ENCODE data around the gene MUC5B.

The MUC5B gene

DNA sequence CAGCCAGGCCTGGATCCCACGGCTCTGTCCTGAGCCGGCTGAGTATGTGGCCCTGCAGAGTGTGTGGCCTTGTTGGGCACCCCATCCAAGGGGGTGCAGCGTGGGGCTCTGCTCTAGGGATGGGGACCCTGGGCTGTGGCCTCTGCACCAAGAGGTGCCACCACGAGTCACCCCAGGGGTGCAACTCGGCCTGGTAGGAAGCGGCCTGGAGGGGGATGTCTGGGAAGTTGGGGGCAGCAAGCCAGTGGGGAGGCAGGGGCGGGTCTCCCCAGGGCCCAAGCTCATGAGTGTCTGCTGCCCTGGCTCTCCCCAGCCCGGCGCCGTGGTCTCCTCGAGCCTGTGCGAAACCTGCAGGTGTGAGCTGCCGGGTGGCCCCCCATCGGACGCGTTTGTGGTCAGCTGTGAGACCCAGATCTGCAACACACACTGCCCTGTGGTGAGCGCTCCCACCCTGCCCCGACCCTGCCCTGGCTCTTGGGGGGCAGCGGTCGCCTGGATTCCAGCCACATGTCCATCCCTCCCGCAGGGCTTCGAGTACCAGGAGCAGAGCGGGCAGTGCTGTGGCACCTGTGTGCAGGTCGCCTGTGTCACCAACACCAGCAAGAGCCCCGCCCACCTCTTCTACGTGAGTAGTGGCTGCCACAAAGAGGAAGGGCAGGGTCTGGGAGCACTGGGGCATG, 24.2 kb upstream of the MUC5B start:
- TF ChIP-seq, protein P1, sequence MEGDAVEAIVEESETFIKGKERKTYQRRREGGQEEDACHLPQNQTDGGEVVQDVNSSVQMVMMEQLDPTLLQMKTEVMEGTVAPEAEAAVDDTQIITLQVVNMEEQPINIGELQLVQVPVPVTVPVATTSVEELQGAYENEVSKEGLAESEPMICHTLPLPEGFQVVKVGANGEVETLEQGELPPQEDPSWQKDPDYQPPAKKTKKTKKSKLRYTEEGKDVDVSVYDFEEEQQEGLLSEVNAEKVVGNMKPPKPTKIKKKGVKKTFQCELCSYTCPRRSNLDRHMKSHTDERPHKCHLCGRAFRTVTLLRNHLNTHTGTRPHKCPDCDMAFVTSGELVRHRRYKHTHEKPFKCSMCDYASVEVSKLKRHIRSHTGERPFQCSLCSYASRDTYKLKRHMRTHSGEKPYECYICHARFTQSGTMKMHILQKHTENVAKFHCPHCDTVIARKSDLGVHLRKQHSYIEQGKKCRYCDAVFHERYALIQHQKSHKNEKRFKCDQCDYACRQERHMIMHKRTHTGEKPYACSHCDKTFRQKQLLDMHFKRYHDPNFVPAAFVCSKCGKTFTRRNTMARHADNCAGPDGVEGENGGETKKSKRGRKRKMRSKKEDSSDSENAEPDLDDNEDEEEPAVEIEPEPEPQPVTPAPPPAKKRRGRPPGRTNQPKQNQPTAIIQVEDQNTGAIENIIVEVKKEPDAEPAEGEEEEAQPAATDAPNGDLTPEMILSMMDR (conservative IDR thresholded peaks at IDR 0.05; ENCODE audit: low read depth, low read length): no peak

DNA sequence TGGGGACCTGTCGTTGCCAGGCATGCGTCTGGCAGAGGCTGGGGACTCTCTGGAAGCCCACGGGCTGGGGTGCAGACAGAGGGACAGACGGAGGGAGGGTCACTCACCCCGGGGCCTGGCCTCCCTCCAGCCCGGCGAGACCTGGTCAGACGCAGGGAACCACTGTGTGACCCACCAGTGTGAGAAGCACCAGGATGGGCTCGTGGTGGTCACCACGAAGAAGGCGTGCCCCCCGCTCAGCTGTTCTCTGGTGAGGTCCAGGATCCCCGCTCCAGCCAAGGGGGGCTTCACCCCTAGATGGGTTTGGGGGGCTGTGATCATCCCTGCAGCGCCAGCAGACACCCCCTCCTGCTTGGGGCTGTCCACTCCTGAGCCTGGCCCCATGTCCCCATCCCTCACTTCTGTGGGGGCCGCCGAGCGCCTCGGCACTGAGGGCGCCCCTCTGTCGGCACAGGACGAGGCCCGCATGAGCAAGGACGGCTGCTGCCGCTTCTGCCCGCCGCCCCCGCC, 23.6 kb upstream of the MUC5B start:
- TF ChIP-seq, protein P1 (conservative IDR thresholded peaks at IDR 0.05; ENCODE audit: low read depth, low read length): no peak
- no peak overlapping the region for H3K4me3 ChIP-seq (ENCODE audit: low read length)
- no peak for DNase-seq (ENCODE audit: low read depth)

More for the DNA sequence above, 24.2 kb upstream of the MUC5B start:
- DNase-seq (ENCODE audit: low read depth): no peak
- no peak overlapping the region for H3K4me3 ChIP-seq (ENCODE audit: low read length)

DNA sequence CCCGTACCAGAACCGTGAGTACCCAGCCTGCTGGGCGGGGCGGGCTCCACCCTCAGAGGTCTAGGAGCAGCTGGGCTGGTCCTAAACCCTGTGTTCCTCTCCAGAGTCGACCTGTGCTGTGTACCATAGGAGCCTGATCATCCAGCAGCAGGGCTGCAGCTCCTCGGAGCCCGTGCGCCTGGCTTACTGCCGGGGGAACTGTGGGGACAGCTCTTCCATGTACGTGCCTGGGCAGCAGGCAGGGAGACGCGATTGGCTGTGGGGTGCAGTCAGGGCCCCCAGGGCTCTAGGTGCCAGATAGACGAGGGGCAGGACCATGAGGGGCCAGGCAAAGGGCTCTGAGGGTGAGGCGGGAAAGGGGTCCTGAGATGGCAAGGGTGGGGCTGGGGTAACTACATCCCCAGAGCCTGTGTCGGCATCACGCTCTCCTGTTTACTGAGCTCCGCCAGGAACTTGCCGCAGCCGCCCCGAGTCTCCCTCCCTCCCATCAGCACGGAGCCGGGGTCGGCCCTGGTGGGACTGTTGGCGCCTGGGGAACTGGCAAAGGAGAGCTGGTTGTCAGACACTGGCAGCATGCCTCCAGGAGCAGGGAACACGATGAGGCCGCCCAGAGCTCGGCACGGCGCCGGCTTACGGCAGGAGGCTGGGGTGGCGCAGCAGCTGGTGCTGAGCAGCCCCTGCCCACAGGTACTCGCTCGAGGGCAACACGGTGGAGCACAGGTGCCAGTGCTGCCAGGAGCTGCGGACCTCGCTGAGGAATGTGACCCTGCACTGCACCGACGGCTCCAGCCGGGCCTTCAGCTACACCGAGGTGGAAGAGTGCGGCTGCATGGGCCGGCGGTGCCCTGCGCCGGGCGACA, 22.9 kb upstream of the MUC5B start:
- DNase-seq (ENCODE audit: low read depth): no peak
- no peak overlapping the region for H3K4me3 ChIP-seq (ENCODE audit: low read length)
- TF ChIP-seq, protein P1 (conservative IDR thresholded peaks at IDR 0.05; ENCODE audit: low read depth, low read length): no peak

DNA sequence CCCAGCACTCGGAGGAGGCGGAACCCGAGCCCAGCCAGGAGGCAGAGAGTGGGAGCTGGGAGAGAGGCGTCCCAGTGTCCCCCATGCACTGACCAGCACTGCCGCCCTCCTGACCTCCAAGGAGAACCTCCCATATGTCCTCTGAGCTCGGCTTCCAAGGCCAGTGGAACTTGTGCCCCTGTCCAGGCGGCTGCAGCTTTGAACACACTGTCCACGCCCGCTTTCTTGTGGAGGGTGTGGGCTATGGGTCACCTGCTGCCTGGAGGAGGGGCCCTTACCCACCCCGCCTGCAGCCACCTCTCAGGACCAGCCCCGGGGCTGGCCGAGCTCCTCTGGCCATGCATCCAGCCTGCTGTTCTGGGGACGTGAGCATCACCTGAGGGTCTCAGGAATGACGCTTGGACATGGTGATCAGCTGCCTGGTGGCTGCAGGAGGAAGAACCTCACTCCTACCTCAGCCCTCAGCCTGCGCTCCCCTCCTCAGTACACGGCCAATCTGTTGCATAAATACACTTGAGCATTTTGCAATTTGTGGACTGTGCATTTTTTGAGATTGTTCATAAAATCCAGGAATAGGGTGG, 22.2 kb upstream of the MUC5B start:
- DNase-seq (ENCODE audit: low read depth): no peak
- TF ChIP-seq, protein P1 (conservative IDR thresholded peaks at IDR 0.05; ENCODE audit: low read depth, low read length): no peak
- H3K4me3 ChIP-seq (ENCODE audit: low read length): no peak overlapping the region

DNA sequence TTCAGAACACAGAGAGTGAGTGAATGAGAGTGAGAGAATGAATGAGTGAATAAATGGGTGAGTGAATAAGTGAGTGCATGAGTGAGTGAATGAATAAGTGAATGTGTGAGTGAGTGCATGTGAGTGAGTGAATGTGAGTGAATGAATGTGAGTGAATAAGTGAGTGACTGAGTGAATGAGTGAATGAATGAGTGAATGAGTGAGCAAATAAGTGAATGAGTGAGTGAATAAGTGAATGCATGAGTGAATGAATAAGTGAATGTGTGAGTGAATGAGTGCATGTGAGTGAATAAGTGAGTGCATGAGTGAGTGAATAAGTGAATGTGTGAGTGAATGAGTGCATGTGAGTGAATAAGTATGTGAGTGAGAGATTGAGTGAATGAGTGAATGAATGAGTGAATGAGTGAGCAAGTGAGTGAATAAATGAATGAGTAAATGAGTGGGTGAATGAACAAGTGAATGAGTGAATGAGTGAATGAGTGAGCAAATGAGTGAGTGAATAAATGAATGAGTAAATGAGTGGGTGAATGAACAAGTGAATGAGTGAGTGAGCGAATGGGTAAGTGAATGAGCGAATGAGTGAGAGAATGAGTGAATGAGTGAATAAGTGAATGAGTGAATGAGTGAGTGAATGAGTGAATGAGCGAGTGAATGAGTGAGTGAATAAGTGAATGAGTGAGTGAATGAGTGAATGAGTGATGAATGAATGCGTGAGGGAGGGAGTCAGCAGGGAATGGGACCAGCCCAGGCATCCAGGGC, 21.3 kb upstream of the MUC5B start:
- DNase-seq (ENCODE audit: low read depth): no peak
- TF ChIP-seq, protein P1 (conservative IDR thresholded peaks at IDR 0.05; ENCODE audit: low read depth, low read length): no peak
- no peak overlapping the region for H3K4me3 ChIP-seq (ENCODE audit: low read length)

DNA sequence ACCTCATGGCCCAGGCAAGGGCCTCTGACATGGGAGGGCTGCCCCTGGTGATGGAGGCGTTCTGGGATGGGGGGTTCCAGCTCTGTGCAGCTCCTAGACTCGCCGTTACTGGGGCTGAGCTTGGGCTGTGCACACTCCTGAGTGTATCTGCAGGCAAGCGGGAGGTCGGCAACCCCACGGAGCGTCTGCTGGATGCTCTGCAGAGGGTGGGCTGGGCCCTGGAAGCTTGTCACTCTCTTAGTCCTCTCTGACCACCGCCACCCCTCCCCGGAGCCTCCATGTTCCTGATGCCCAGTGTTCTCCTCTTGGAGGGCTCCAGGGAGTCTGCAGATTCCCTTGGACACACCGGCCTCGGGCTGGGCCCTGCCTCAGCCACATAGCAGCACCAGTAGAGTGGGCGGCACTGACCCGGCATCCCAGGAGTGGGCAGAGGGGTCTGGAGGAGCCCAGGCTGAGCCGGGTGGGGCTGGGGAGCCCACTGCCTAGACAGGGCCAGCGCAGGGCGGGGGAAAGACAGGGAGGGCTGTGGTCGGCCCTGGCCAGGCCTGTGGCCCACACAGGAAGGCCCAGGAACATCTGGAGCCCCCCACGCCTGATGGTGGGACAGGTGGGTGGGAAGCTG, 20.6 kb upstream of the MUC5B start:
- TF ChIP-seq, protein P1 (conservative IDR thresholded peaks at IDR 0.05; ENCODE audit: low read depth, low read length): no peak
- no peak for DNase-seq (ENCODE audit: low read depth)

More for the DNA sequence above, 20.6 kb upstream of the MUC5B start:
- H3K4me3 ChIP-seq (ENCODE audit: low read length): no peak overlapping the region

Measured in retinal pigment epithelial cell (primary cell).